HG03108 (cell line): Measurements from ENCODE around the gene RPL35.
"Not testable (repeated sequence)": the region's sequence is repeated elsewhere in the genome, so short reads cannot be mapped to it uniquely, and the experiment has no call there.

Experiments used
- ATAC-seq: cut with Tn5 transposase; IDR thresholded peaks from one replicate; pipeline ENCODE4 v1.9.1; 2021; ENCODE audit warnings: moderate library complexity; ENCODE audit not compliant: unreplicated experiment

Gene RPL35

GRCh38 chr9:124852829-124853531, 8.8 kb downstream of the RPL35 start, which contains the start of gene WDR38:
Gene WDR38, plus strand, starts transcription at chr9:124853460. Its CDS starts 72 bp downstream, at chr9:124853532.
- ATAC-seq = peak; percentile 70

- ATAC-seq = no peak
Observed at GRCh38 chr9:124852121-124852828, 9.5 kb downstream of the RPL35 start.

DNA sequence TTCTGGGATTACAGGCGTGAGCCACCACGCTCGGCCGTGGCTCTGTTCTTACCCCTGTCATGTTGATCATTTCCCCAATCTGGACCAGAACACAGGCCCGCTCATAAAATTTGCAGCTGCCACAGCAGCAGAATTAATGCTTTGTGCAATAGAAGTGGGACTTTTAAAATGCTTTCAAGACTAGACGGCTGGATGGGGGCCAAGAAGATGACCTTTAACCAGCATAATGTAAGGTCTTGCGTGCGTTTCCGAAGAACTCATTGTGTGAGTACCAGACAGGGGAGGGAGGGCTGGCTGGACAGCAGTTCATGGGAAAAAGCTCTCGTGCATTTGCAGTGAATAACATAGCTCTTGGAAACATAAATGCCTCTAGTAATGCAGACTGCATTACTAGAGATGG, 12.0 kb downstream of the RPL35 start:
- no peak for ATAC-seq

- ATAC-seq = no peak
Observed at GRCh38 chr9:124846969-124847368, 14.8 kb downstream of the RPL35 start.

- ATAC-seq = not testable (repeated sequence)
Observed at GRCh38 chr9:124846467-124846866, 15.3 kb downstream of the RPL35 start.

GRCh38 chr9:124844291-124844690, 17.5 kb downstream of the RPL35 start:
- ATAC-seq = no peak

GRCh38 chr9:124843456-124844034, 18.2 kb downstream of the RPL35 start:
- ATAC-seq = no peak

- ATAC-seq = no peak
Observed at GRCh38 chr9:124841075-124841821, 20.5 kb downstream of the RPL35 start.

- ATAC-seq = no peak
Observed at GRCh38 chr9:124840300-124840833, 21.4 kb downstream of the RPL35 start.

- ATAC-seq = no peak
Observed at GRCh38 chr9:124839612-124840299, 22.0 kb downstream of the RPL35 start.

DNA sequence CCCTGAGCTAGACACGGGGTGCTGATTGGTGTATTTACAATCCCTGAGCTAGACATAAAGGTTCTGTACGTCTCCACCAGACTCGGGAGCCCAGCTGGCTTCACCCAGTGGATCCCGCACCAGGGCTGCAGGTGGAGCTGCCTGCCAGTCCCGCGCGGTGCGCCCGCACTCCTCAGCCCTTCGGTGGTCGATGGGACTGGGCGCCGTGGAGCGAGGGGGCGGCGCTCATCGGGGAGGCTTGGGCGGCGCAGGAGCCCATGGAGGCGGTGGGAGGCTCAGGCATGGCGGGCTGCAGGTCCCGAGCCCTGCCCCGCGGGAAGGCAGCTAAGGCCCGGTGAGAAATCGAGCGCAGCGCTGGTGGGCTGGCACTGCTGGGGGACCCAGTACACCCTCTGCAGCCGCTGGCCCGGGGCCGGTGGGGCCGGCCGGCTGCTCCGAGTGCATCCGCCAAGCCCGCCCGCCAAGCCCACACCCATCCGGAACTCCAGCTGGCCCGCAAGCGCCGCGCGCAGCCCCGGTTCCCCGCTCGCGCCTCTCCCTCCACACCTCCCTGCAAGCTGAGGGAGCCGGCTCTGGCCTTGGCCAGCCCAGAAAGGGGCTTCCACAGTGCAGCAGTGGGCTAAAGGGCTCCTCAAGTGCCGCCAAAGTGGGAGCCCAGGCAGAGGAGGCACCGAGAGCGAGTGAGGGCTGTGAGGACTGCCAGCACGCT, 23.0 kb downstream of the RPL35 start:
- ATAC-seq = not testable (repeated sequence)

- ATAC-seq = not testable (repeated sequence)
Observed at GRCh38 chr9:124838132-124838531, 23.6 kb downstream of the RPL35 start.

- ATAC-seq = no peak
Observed at GRCh38 chr9:124835026-124835557, 26.7 kb downstream of the RPL35 start.

DNA sequence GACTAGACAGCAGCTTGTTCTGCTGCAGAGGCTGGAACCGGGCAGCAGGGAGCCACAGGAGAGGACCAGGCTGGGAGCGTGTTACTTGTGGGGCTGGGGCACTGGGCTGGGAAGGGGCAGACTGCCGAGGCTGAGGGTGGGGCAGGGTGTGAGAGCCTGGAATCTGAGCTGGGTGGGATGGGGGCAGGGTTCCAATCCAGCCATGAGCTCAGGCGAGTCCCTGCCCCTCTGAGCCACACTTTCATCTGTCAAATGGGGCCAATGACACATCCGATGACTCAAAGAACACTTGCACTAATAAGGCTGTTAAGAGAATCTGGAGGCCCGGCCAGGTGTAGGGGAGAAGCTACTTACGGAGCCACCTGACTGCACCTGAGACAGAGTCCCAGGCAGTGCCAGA, 27.2 kb downstream of the RPL35 start:
- ATAC-seq = no peak

GRCh38 chr9:124831642-124832364, 30.0 kb downstream of the RPL35 start:
- no peak for ATAC-seq

- ATAC-seq = no peak
Observed at GRCh38 chr9:124830593-124830992, 31.2 kb downstream of the RPL35 start.

GRCh38 chr9:124829334-124829669, 32.5 kb downstream of the RPL35 start:
- no peak for ATAC-seq

DNA sequence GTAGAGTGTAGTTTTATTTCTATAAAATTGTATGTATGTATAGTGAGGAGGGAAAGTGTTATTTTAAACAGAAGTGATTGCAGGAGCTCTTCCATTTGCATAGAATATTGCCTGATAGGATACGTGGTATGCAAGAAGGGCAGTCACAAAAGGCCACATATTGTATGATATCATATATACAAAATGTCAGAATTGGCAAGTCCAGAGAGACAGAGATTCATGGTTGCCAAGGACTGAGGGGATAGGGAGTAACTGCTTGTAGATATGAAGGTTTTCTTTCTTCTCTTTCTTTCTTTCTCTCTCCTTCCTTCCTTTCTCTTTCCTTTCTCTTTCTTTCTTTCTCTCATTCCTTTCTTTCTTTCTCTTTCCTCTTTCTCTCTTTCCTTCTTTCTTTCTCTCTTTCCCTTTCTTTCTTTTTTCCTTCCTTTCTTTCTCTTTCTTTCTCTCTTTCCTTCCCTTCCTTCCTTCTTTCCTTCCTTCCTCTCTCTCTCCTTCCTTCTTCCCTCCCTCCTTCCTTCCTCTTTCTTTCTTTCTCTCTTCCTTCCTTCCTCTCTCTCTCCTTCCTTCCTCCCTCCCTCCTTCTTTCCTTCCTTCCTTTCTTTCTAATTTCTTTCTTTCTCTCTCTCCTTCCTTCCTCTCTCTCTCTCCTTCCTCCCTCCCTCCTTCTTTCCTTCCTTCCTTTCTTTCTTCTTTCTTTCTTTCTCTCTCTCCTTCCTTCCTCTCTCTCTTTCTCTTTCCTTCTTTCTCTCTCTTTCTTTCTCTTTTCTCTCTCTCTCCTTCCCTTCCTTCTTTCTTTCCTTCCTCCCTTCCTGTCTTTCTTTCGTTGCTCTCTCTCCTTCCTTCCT, 33.0 kb downstream of the RPL35 start:
- no peak for ATAC-seq
